Adrenal gland (tissue), 5 donors: ENCODE measurements around the gene LRP8.

Source experiments
- CTCF ChIP-seq, 6 experiments: fragments of 450-650 bp in 4 of 6; fragments of 200-600 bp in 2 of 6; sonication (generic) in 1 of 6; IDR thresholded peaks; 1 replicate in 5 of 6; 2 replicates in 1 of 6; pipeline versions ENCODE4 v1.5.1 to v1.8.0; 2016 to 2021; ENCODE audit warnings: antibody characterized with exemption in 6 of 6, mild to moderate bottlenecking in 2 of 6, moderate library complexity in 1 of 6
- POLR2A ChIP-seq, 2 donors: fragments of 450-650 bp; IDR thresholded peaks; one replicate each; pipeline ENCODE4 v1.6.1; 2017; ENCODE audit warnings: antibody characterized with exemption in 2 of 2, mild to moderate bottlenecking in 2 of 2, moderate library complexity in 1 of 2
- donor health status: DM: no; HTN: no; CAD: no.

- no peak for TF ChIP-seq POLR2A (IDR thresholded peaks at IDR 0.05)
- no peak for TF ChIP-seq CTCF (IDR thresholded peaks at IDR 0.05)
Observed at GRCh38 chr1:53375440-53375839, 47.6 kb upstream of the LRP8 start.
